Brain microvascular endothelial cell (primary cell): Measurements from ENCODE around the gene TNFRSF8.

Experiments
- DNase-seq: peaks from one replicate; pipeline ENCODE4 v3.0.0-alpha.2; 2020
- H3K27ac ChIP-seq: fragments of 250-450 bp; sonication (Bioruptor Pico); 2 replicates; pipeline ENCODE4 v1.5.1; 2020; ENCODE audit warnings: mild to moderate bottlenecking, moderate library complexity
- H3K27me3 ChIP-seq: fragments of 250-450 bp; sonication (Bioruptor Pico); replicated peaks from 2 replicates; pipeline ENCODE4 v1.5.1; 2020; ENCODE audit warnings: mild to moderate bottlenecking
- H3K36me3 ChIP-seq: fragments of 250-450 bp; sonication (Bioruptor Pico); replicated peaks from 2 replicates; pipeline ENCODE4 v1.5.1; 2020; ENCODE audit warnings: mild to moderate bottlenecking
- H3K4me3 ChIP-seq: 2 replicates; pipeline ENCODE4 v1.5.1; 2011; ENCODE audit warnings: low read depth, mild to moderate bottlenecking, control low read depth, low read length, moderate library complexity
- in situ Hi-C: cut with HindIII; loops from 2 replicates; pipeline ENCODE4 v1.10.0; 2017; ENCODE audit warnings: low sequenced_read_pairs, low pct_ligation_motif_present
- TF ChIP-seq, protein P1 (sequence below): IDR thresholded peaks from 2 replicates; pipeline ENCODE4 v1.5.1; 2011; ENCODE audit warnings: low read depth, mild to moderate bottlenecking, moderate library complexity, low read length, control low read depth, inconsistent platforms; ENCODE audit errors: missing control alignments

Gene TNFRSF8

DNA sequence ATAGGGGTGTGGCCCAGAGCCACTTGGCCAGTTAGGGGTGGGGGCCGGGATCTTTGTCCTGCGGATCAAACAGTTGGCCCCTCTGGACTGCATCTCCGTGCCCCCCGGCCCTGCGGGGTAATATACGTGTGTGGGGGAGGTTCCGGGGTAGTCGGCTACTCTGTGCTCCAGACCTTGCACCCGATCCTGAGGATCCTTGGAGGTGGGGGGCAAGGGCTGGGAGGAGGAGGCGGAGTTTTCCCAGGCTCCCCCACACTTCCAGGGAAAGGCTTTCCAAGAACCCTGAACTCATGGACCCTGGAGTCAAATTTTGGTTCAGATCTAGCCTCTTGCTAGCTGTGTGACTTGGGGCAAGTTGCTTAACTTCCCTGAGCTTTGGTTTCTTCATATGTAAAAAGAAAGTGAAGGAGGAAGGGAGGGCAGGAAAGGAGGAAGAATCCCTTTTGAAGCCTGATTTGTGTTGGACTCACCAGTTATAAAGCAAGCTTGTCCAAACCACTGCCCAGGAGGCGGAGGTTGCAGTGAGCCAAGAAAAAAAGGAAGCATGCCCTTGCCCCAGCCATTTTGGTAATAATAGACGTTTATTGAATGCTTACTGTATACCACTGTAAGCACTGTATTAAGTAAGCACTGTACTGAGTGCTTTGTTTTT lies 43.1 kb upstream of the TNFRSF8 start:
- Histone ChIP-seq H3K4me3 (peak overlapping the region; percentile 88), H3K36me3 (peaks cover 9% of the 10 kb centered on the region), H3K27me3 (no peaks in the 10 kb centered on the region), H3K27ac (peak overlapping the region; percentile 6)
- in situ Hi-C loops = no loop called here
- DNase-seq = no peak
- TF ChIP-seq, protein P1, sequence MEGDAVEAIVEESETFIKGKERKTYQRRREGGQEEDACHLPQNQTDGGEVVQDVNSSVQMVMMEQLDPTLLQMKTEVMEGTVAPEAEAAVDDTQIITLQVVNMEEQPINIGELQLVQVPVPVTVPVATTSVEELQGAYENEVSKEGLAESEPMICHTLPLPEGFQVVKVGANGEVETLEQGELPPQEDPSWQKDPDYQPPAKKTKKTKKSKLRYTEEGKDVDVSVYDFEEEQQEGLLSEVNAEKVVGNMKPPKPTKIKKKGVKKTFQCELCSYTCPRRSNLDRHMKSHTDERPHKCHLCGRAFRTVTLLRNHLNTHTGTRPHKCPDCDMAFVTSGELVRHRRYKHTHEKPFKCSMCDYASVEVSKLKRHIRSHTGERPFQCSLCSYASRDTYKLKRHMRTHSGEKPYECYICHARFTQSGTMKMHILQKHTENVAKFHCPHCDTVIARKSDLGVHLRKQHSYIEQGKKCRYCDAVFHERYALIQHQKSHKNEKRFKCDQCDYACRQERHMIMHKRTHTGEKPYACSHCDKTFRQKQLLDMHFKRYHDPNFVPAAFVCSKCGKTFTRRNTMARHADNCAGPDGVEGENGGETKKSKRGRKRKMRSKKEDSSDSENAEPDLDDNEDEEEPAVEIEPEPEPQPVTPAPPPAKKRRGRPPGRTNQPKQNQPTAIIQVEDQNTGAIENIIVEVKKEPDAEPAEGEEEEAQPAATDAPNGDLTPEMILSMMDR = no peak

DNA sequence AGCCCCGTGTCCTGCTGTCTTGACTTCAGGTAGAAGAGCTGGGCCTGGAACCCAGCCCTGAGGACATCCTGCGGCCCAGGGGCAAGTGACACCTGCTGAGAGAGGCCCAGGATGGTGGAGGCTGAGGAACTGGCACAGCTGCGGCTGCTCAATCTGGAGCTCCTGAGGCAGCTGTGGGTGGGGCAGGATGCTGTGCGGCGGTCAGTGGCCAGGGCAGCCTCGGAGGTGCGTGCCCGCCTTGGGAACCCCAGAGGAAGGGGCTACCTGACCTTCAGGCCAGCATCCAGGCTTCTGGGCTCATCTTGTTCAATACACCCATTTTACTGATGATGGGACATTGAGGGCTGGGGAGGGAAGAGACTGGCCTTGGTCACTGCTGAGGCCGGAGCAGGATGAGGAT lies 41.5 kb upstream of the TNFRSF8 start:
- Histone ChIP-seq H3K27me3 (no peaks in the 10 kb centered on the region), H3K27ac (no peak overlapping the region), H3K4me3 (no peak overlapping the region), H3K36me3 (peaks cover 20% of the 10 kb centered on the region)
- TF ChIP-seq, protein P1 = no peak
- in situ Hi-C loops = no loop called here
- DNase-seq = no peak

DNA sequence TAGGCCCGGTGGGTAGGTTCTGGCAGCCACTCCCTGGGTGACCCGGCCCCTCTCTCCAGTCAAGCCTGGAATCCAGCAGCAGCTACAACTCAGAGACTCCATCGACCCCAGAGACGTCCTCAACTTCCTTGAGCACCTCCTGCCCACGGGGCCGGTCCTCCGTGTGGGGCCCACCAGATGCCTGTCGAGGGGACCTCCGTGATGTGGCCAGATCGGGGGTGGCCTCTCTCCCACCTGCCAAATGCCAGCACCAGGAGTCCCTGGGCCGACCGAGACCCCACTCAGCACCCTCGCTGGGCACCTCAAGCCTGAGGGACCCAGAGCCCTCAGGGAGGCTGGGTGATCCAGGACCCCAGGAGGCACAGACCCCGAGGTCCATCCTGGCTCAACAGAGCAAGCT lies 41.1 kb upstream of the TNFRSF8 start:
- Histone ChIP-seq H3K4me3 (no peak overlapping the region), H3K27me3 (no peaks in the 10 kb centered on the region), H3K36me3 (peaks cover 23% of the 10 kb centered on the region), H3K27ac (no peak overlapping the region)
- in situ Hi-C loops = no loop called here
- no peak for DNase-seq
- TF ChIP-seq, protein P1 = no peak

DNA sequence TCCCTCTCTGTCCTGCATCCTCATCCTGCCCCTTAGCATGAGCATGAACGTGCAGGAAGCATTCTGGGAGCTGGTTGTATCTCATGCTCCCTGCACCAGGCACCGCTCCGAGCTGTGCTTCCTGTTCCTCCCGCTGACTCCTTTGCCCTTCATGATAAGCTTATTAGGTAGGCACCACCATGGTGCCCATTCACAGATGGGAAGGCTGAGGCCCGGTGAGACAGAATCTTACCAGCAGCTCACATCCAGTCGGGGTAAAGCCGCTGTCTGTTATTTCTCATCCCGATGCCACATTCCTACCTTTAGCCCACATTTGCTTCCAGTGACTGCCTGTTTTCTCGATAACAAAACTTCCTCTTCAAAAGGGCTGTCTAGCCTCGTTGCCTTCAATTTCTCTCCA lies 36.5 kb upstream of the TNFRSF8 start:
- Histone ChIP-seq H3K27ac (no peak overlapping the region), H3K4me3 (no peak overlapping the region), H3K36me3 (peaks cover 41% of the 10 kb centered on the region), H3K27me3 (no peaks in the 10 kb centered on the region)
- TF ChIP-seq, protein P1 = no peak
- no peak for DNase-seq
- in situ Hi-C loops = no loop called here

DNA sequence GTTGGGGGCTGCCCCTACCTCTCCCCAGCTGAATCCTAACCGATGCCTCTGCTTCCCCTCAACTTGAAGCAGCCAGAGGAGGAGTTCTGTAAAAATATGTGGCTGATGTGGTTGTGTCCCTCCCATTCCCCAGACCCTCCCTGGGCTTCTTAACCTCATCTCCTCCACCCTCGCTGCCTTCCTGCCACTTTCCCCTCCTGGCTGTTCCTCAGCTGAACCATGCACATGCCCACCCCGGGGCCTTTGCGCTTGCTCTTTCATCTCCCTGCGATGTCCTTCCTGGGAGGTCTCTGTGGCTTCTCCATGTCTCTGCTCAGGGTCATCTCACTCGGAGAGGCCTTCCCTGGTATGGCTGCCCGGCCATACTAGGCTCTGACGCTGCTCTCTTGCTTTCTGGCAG lies 34.9 kb upstream of the TNFRSF8 start:
- no peak overlapping the region for H3K27ac ChIP-seq
- H3K27me3 ChIP-seq = no peaks in the 10 kb centered on the region
- DNase-seq = no peak
- in situ Hi-C loops = no loop called here
- TF ChIP-seq, protein P1 = no peak
- no peak overlapping the region for H3K4me3 ChIP-seq
- H3K36me3 ChIP-seq = peaks cover 37% of the 10 kb centered on the region

DNA sequence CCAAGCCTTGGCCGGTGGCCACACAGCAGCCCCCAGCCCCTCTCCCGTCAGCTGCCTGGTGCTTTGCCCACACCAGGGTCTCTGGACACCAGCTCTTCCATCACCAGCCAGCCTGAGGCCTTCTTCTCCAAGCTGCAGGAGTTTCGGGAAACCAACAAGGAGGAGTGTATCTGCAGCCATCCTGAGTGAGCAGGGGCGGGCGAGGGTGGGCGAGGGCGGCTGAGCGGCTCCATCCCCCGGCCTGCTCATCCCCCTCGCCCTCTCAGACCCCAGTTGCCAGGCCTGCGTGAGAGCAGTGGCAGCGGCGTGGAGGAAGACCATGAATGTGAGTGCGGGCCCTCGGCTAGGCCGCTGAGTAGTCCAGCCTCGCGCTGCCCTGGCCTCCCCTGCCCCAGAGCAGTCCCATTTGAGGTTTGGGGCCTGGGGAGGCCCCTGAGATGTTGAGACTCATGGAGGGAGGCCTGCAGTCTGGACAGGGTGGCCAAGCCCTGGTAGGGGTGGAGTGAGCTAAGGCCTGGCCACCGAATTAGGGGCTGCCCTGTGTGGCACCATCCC lies 34.1 kb upstream of the TNFRSF8 start:
- in situ Hi-C loops = no loop called here
- TF ChIP-seq, protein P1 = no peak
- no peak for DNase-seq
- Histone ChIP-seq H3K27me3 (no peaks in the 10 kb centered on the region), H3K36me3 (peaks cover 34% of the 10 kb centered on the region), H3K4me3 (no peak overlapping the region), H3K27ac (no peak overlapping the region)
